Muscle of leg (tissue), 11 donors: ENCODE data around the gene DMC1. TPM values are rescaled to one million over a fixed set of nuclear protein-coding genes. Genes with fewer than 3 reads are reported as not detected.

Experiments
- DNase-seq: peaks from one replicate; pipeline ENCODE4 v3.0.0; 2013
- H3K27ac ChIP-seq: one replicate; pipeline ENCODE4 v1.5.1; 2013; ENCODE audit warnings: mild to moderate bottlenecking, low read length, control low read depth
- H3K27me3 ChIP-seq: one replicate; pipeline ENCODE4 v1.6.1; 2013; ENCODE audit warnings: low read length; ENCODE audit not compliant: control insufficient read depth, insufficient read depth
- H3K36me3 ChIP-seq: one replicate; pipeline ENCODE4 v1.6.1; 2013; ENCODE audit warnings: low read length; ENCODE audit not compliant: control insufficient read depth, insufficient read depth
- H3K4me1 ChIP-seq: one replicate; pipeline ENCODE4 v1.6.1; 2013; ENCODE audit warnings: low read length; ENCODE audit not compliant: control insufficient read depth, insufficient read depth
- H3K4me3 ChIP-seq: one replicate; pipeline ENCODE4 v1.5.1; 2013; ENCODE audit warnings: low read length, control low read depth
- H3K9me3 ChIP-seq: replicated peaks from 2 replicates; pipeline ENCODE4 v1.6.1; 2013; ENCODE audit warnings: low read depth, low read length; ENCODE audit not compliant: control insufficient read depth
- WGBS: methylation state at CpG from one replicate; pipeline ENCODE4 v1.1.5; 2013; ENCODE audit warnings: missing lambda C conversion rate; ENCODE audit not compliant: insufficient coverage; 5-methylcytosine and 5-hydroxymethylcytosine counted together
- polyA plus RNA-seq, 8 donors: library from polyadenylated mRNA; unstranded; fragments of 120-200 nt; gene quantifications; one replicate each; pipeline versions ENCODE4 v1.2.1 to v1.2.3, GENCODE V29; 2013; ENCODE audit warnings: inconsistent platforms in 1 of 8, low replicate concordance in 1 of 8; ENCODE audit not compliant: insufficient read length in 8 of 8, insufficient read depth in 1 of 8
- total RNA-seq: library from RNA; stranded (reverse); fragments of 120-200 nt; gene quantifications from one replicate; pipeline ENCODE4 v1.2.4, GENCODE V29; 2013

Gene DMC1
- total and polyA plus RNA-seq, 9 donors = 4.2 to 10.7 (median 6.6) TPM

- Histone ChIP-seq H3K27me3 (peaks cover 33% of the 10 kb centered on the region), H3K4me3 (peak overlapping the region; percentile 78), H3K27ac (no peak overlapping the region), H3K4me1 (peaks cover 11% of the 10 kb centered on the region), H3K36me3 (no peaks in the 10 kb centered on the region), H3K9me3 (no peaks in the 10 kb centered on the region)
- 41% methylated on average over 4 of the region's 6 CpGs for WGBS
- no peak for DNase-seq
These were observed 100.6 kb downstream of the DMC1 start for GRCh38 chr22:38469306-38469781.

Other genes starting within 250 kb of the DMC1 start
- gene KCNJ4, start 115.0 kb downstream of the DMC1 start, total RNA-seq = 0.27 TPM
- under 1 TPM; 0.27 to 0.80 (median 0.40) TPM for gene KCNJ4, start 115.0 kb downstream of the DMC1 start, polyA plus RNA-seq
- gene KDELR3, start 102.1 kb downstream of the DMC1 start, total RNA-seq = 36.4 TPM
- 10 to 100 TPM; 20.6 to 48.0 (median 27.3) TPM for gene KDELR3, start 102.1 kb downstream of the DMC1 start, polyA plus RNA-seq
- 346 TPM for gene DDX17, start 63.9 kb downstream of the DMC1 start, total RNA-seq
- 100 to 1,000 TPM; 280 to 410 (median 304) TPM for gene DDX17, start 63.9 kb downstream of the DMC1 start, polyA plus RNA-seq
- 1.1 TPM for gene FAM227A, start 86.2 kb upstream of the DMC1 start, total RNA-seq
- 1 to 10 TPM in 2 of 8 donors, under 1 TPM in 6; 0.62 to 1.1 (median 0.83) TPM for gene FAM227A, start 86.2 kb upstream of the DMC1 start, polyA plus RNA-seq
- gene CBY1, start 86.5 kb upstream of the DMC1 start, total RNA-seq = 19.8 TPM
- 10 to 100 TPM; 29.0 to 43.7 (median 36.8) TPM for gene CBY1, start 86.5 kb upstream of the DMC1 start, polyA plus RNA-seq
- gene TOMM22, start 111.8 kb upstream of the DMC1 start, total RNA-seq = 60.0 TPM
- gene TOMM22, start 111.8 kb upstream of the DMC1 start, polyA plus RNA-seq = 10 to 100 TPM; 85.5 to 93.9 (median 89.3) TPM
- 32.0 TPM for gene JOSD1, start 130.8 kb upstream of the DMC1 start, total RNA-seq
- 10 to 100 TPM; 32.0 to 51.7 (median 38.4) TPM for gene JOSD1, start 130.8 kb upstream of the DMC1 start, polyA plus RNA-seq
- gene GTPBP1, start 135.8 kb upstream of the DMC1 start, total RNA-seq = 22.5 TPM
- 10 to 100 TPM; 27.2 to 45.3 (median 35.8) TPM for gene GTPBP1, start 135.8 kb upstream of the DMC1 start, polyA plus RNA-seq
- 37.6 TPM for gene SUN2, start 185.8 kb upstream of the DMC1 start, total RNA-seq
- 10 to 100 TPM; 44.4 to 63.8 (median 56.3) TPM for gene SUN2, start 185.8 kb upstream of the DMC1 start, polyA plus RNA-seq
- gene DNAL4, start 224.0 kb upstream of the DMC1 start, total RNA-seq = 15.0 TPM
- 10 to 100 TPM; 12.7 to 17.7 (median 14.8) TPM for gene DNAL4, start 224.0 kb upstream of the DMC1 start, polyA plus RNA-seq